HepG2 (cell line): ENCODE data around the gene CCDC148. TPM values are rescaled to one million over a fixed set of nuclear protein-coding genes. Genes with fewer than 3 reads are reported as not detected.

ENCODE experiments used
- ASH2L ChIP-seq: fragments of 300-600, 200-600 bp; sonication (generic); IDR thresholded peaks from 2 replicates; pipeline ENCODE4 v1.7.0; 2017; ENCODE audit warnings: low read depth, mild to moderate bottlenecking, moderate library complexity, mixed read lengths, low read length; ENCODE audit not compliant: insufficient read length
- BCLAF1 ChIP-seq: fragments of 450-650 bp; IDR thresholded peaks from 2 replicates; pipeline ENCODE4 v1.6.1; 2017; ENCODE audit warnings: mild to moderate bottlenecking
- CEBPZ ChIP-seq: IDR thresholded peaks from 2 replicates; pipeline ENCODE4 v1.6.1; 2012; ENCODE audit warnings: low read length, improper control_type of control experiment
- GTF2F1 ChIP-seq: fragments of 150-350 bp; IDR thresholded peaks from 2 replicates; pipeline ENCODE4 v1.6.1; 2014; ENCODE audit warnings: low read length
- HOXD1 ChIP-seq: sonication (generic); formaldehyde crosslinking; IDR thresholded peaks from 2 replicates; pipeline ENCODE4 v1.5.0; 2020; ENCODE audit warnings: missing genetic modification reagents
- IKZF1 ChIP-seq: fragments of 450-650 bp; IDR thresholded peaks from 2 replicates; pipeline ENCODE4 v1.7.1; 2016
- KAT7 ChIP-seq: IDR thresholded peaks from 2 replicates; pipeline ENCODE4 v1.6.1; 2018; ENCODE audit warnings: borderline replicate concordance, missing compliant biosample characterization
- KAT8 ChIP-seq: IDR thresholded peaks from 2 replicates; pipeline ENCODE4 v1.6.1; 2016; ENCODE audit warnings: missing genetic modification reagents, missing compliant biosample characterization
- MIER2 ChIP-seq: IDR thresholded peaks from 2 replicates; pipeline ENCODE4 v1.6.1; 2016; ENCODE audit warnings: missing biosample characterization, missing genetic modification reagents
- MTA1 ChIP-seq: sonication (generic); formaldehyde crosslinking; IDR thresholded peaks from 2 replicates; pipeline ENCODE4 v1.4.0; 2020; ENCODE audit warnings: missing genetic modification reagents, mild to moderate bottlenecking, borderline replicate concordance
- NCOA5 ChIP-seq: sonication (generic); formaldehyde crosslinking; IDR thresholded peaks from 2 replicates; pipeline ENCODE4 v1.4.0; 2020; ENCODE audit warnings: missing genetic modification reagents
- ZNF224 ChIP-seq: sonication (generic); formaldehyde crosslinking; IDR thresholded peaks from 2 replicates; pipeline ENCODE4 v1.5.0; 2020; ENCODE audit warnings: mild to moderate bottlenecking, missing genetic modification reagents
- ZNF264 ChIP-seq: sonication (generic); formaldehyde crosslinking; IDR thresholded peaks from 2 replicates; pipeline ENCODE4 v1.4.0; 2020; ENCODE audit warnings: missing genetic modification reagents
- ZNF562 ChIP-seq: sonication (generic); formaldehyde crosslinking; IDR thresholded peaks from 2 replicates; pipeline ENCODE4 v1.8.0; 2022; ENCODE audit warnings: missing genetic modification reagents, borderline replicate concordance
- ZNF773 ChIP-seq: sonication (generic); formaldehyde crosslinking; IDR thresholded peaks from 2 replicates; pipeline ENCODE4 v1.4.0; 2020; ENCODE audit warnings: missing genetic modification reagents, borderline replicate concordance
- ZNF788 ChIP-seq: sonication (generic); formaldehyde crosslinking; IDR thresholded peaks from 2 replicates; pipeline ENCODE4 v1.5.0; 2020; ENCODE audit warnings: mild to moderate bottlenecking, missing genetic modification reagents, borderline replicate concordance
- ZNF879 ChIP-seq: sonication (generic); formaldehyde crosslinking; IDR thresholded peaks from 2 replicates; pipeline ENCODE4 v1.8.1; 2023; ENCODE audit warnings: missing genetic modification reagents
- polyA plus RNA-seq, 8 experiments: library from polyadenylated mRNA; depleted of rRNA in 3 of 8; stranded (reverse) in 7 of 8; unstranded in 1 of 8; fragments of >200 nt; fragmentation: Illumina TruSeq in 4 of 8; extraction: Trizol in 4 of 8; gene quantifications; 2 replicates each; pipeline versions ENCODE4 v1.2.1 to v1.2.3, GENCODE V29; 2011 to 2016; ENCODE audit warnings: low read depth in 4 of 8, missing spikeins in 1 of 8, mixed read lengths in 1 of 8; ENCODE audit not compliant: insufficient read depth in 1 of 8
- total RNA-seq, 5 experiments: library from RNA; depleted of rRNA; stranded (reverse); fragments of >200 nt; fragmentation: Illumina TruSeq; extraction: Trizol; gene quantifications; 2 replicates each; pipeline ENCODE4 v1.2.3, GENCODE V29; 2016; ENCODE audit warnings: low read depth in 1 of 5
- TF ChIP-seq, protein P1 (sequence below): sonication (generic); formaldehyde crosslinking; IDR thresholded peaks from 2 replicates; pipeline ENCODE4 v1.9.0; 2021; ENCODE audit warnings: missing genetic modification reagents, borderline replicate concordance
- TF ChIP-seq, protein P2 (sequence below): sonication (generic); formaldehyde crosslinking; IDR thresholded peaks from 2 replicates; pipeline ENCODE4 v1.4.0; 2020; ENCODE audit warnings: mild to moderate bottlenecking, missing genetic modification reagents
- TF ChIP-seq, protein P3 (sequence below): sonication (generic); formaldehyde crosslinking; IDR thresholded peaks from 2 replicates; pipeline ENCODE4 v1.4.0; 2020; ENCODE audit warnings: missing genetic modification reagents

Gene CCDC148
- total and polyA plus RNA-seq, 2 of the 13 experiments (the other 11 are each of a cell fraction or from before 2014, with no cell fraction given) = 0.30 to 0.49 TPM

DNA sequence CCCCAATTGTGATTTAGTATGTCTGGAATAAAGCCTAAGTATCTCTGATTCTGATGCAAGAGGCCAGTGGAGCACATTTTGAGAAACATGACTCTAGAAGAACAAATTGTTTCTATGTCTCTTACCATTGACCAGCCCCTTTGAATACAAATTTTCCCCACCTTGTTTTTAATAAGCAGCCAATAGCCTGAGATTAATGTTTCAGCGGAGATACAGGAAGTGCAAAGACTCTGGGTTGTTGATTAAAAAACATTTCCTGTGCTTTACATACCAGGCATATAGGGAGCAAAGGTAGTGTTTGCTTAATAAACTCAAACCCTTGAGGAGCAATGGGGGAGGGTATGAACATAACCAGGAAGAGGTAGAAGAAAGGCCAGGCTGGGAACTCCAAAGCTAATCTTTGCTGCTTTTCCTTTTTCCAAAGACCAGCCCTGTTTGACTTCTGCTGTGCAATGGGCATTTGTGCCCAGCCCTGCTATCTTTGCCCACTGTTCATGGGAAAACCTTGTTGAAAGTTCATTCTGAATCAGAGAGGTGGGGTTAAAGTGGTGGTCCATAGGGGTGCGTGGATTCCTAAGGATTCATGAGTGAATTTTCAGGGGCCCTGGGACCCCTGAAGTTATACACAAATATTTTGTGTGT, 325.6 kb downstream of the CCDC148 start (continued):
- TF ChIP-seq, protein P1, sequence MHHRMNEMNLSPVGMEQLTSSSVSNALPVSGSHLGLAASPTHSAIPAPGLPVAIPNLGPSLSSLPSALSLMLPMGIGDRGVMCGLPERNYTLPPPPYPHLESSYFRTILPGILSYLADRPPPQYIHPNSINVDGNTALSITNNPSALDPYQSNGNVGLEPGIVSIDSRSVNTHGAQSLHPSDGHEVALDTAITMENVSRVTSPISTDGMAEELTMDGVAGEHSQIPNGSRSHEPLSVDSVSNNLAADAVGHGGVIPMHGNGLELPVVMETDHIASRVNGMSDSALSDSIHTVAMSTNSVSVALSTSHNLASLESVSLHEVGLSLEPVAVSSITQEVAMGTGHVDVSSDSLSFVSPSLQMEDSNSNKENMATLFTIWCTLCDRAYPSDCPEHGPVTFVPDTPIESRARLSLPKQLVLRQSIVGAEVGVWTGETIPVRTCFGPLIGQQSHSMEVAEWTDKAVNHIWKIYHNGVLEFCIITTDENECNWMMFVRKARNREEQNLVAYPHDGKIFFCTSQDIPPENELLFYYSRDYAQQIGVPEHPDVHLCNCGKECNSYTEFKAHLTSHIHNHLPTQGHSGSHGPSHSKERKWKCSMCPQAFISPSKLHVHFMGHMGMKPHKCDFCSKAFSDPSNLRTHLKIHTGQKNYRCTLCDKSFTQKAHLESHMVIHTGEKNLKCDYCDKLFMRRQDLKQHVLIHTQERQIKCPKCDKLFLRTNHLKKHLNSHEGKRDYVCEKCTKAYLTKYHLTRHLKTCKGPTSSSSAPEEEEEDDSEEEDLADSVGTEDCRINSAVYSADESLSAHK (CRISPR knock-in tag) = no peak
- no peak for TF ChIP-seq GTF2F1
- TF ChIP-seq CEBPZ = no peak
- peak; percentile 84 for TF ChIP-seq MIER2 (CRISPR knock-in tag)
- peak; percentile 85; the same call in 1 of the 2 replicates for TF ChIP-seq ZNF264 (CRISPR knock-in tag)
- peak; percentile 82; the same call in 1 of the 2 replicates for TF ChIP-seq KAT7 (CRISPR knock-in tag)
- TF ChIP-seq, protein P2, sequence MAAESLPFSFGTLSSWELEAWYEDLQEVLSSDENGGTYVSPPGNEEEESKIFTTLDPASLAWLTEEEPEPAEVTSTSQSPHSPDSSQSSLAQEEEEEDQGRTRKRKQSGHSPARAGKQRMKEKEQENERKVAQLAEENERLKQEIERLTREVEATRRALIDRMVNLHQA = no peak
- no peak; the same call in 1 of the 2 replicates for TF ChIP-seq MTA1 (CRISPR knock-in tag)
- TF ChIP-seq ZNF562 (CRISPR knock-in tag) = no peak
- TF ChIP-seq NCOA5 = no peak
- no peak for TF ChIP-seq ZNF773
- no peak for TF ChIP-seq ZNF879 (CRISPR knock-in tag)
- TF ChIP-seq ASH2L = peak; percentile 97
- peak; percentile 90 for TF ChIP-seq KAT8 (CRISPR knock-in tag)
- peak; percentile 89 for TF ChIP-seq HOXD1
- no peak for TF ChIP-seq ZNF788
- TF ChIP-seq, protein P3, sequence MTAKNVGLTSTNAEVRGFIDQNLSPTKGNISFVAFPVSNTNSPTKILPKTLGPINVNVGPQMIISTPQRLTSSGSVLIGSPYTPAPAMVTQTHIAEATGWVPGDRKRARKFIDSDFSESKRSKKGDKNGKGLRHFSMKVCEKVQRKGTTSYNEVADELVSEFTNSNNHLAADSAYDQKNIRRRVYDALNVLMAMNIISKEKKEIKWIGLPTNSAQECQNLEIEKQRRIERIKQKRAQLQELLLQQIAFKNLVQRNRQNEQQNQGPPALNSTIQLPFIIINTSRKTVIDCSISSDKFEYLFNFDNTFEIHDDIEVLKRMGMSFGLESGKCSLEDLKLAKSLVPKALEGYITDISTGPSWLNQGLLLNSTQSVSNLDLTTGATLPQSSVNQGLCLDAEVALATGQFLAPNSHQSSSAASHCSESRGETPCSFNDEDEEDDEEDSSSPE (CRISPR knock-in tag) = no peak
- no peak for TF ChIP-seq BCLAF1
- no peak for TF ChIP-seq ZNF224
- TF ChIP-seq IKZF1 = no peak
